GM19328 (cell line): ENCODE data around the gene GPT2.
A peak's percentile ranks its signal among the peaks of the same experiment; 100 is the strongest.
"Not testable (repeated sequence)": the region's sequence is repeated elsewhere in the genome, so short reads cannot be mapped to it uniquely, and the experiment has no call there.

Experiments
- ATAC-seq: cut with Tn5 transposase; IDR thresholded peaks from one replicate; pipeline ENCODE4 v1.9.1; 2021; ENCODE audit warnings: mild to moderate bottlenecking, moderate library complexity; ENCODE audit not compliant: unreplicated experiment

GPT2 gene

DNA sequence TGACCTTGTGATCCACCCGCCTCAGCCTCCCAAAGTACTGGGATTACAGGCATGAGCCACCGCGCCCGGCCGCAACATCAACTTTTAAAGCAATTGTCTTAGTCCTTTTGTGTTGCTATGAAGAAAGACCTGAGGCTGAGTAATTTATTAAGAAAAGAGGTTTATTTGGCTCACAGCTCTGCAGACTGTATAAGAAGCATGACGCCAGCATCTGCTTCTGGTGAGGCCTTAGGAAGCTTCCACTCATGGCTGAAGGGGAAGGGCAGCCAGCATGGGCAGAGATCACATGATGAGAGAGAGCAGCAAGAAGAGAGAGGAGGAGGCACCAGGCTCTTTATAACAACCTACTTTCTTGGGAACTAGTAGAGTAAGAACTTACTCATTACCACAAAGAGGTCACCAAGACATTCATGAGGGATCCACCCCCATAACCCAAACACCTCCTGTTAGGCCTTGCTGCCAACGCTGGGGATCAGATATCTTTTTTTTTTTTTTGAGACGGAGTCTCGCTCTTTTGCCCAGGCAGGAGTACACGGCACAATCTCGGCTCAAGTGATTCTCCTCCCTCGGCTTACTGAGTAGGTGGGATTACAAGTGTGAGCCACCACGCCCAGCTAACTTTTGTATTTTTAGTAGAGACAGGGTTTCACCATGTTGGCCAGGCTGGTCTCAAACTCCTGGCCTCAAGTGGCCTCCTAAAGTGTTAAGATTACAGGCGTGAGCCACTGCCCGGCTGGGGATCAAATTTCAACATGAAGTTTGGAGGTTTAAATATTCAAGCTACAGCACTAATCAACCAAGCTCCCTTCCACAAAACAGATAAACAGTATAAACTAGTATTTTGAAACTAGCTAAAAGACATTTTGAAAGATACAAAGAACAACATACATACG lies 21.4 kb upstream of the GPT2 start:
- no peak for ATAC-seq

DNA sequence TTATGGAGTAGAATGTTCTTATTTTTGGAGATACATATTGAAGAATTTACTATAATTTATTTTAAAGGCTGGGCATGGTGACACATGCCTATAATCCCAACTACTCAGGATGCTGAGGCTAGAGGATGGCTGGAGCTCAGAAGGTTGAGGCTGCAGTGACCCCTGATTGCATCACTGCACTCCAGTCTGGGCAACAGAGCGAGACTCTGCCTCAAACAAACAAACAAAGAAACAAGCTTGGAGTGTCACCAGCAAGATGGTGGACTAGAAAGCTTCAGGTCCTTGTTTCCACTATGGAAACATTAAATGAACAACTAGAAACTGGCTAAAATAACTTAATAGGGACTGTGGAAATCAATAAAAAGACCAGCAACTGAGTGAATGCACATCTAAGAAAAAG lies 17.9 kb upstream of the GPT2 start:
- no peak for ATAC-seq

DNA sequence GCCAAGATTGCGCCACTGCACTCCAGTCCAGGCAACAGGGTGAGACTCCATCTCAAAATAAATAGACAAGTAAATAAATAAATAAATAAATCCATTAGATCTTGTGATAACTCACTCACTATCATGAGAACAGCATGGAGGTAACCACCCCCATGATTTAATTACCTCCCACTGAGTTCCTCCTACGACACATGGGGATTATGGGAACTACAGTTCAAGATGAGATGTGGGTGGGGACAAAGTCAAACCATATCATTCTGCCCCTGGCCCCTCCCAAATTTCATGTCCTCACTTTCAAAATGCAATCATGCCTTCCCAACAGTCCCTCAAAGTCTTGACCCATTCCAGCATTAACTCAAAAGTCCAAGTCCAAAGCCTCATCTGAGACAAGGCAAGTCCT lies 16.7 kb upstream of the GPT2 start:
- ATAC-seq, result not testable (repeated sequence)

DNA sequence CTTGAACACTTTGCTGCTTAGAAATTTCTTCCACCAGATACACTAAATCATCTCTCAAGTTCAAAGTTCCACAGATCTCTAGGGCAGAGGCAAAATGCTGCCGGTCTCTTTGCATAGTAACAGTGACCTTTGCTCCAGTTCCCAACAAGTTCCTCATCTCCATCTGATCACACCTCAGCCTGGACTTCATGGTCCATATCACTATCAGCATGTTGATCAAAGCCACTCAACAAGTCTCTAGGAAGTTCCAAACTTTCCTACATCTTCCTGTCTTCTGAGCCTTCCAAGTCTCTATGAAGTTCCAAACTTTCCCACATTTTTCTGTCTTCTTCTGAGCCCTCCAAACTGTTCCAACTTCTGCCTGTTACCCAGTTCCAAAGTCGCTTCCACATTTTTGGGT lies 15.3 kb upstream of the GPT2 start:
- ATAC-seq, result not testable (repeated sequence)

DNA sequence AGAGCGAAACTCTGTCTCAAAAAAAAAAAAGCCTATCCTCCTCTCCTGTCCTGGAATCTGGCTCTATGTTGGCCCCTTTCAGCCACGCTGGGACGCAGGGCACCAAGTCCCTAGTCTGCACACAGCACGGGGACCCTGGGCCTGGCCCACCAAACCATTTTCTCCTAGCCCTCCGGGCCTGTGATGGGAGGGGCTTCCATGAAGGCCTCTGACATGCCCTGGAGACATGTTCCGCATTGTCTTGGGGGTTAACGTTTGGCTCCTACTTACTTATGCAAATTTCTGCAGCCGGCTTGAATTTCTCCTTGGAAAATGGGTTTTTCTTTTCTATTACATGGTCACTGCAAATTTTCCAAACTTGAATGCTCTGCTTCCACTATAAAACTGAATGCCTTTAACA lies 12.6 kb upstream of the GPT2 start:
- no peak for ATAC-seq

DNA sequence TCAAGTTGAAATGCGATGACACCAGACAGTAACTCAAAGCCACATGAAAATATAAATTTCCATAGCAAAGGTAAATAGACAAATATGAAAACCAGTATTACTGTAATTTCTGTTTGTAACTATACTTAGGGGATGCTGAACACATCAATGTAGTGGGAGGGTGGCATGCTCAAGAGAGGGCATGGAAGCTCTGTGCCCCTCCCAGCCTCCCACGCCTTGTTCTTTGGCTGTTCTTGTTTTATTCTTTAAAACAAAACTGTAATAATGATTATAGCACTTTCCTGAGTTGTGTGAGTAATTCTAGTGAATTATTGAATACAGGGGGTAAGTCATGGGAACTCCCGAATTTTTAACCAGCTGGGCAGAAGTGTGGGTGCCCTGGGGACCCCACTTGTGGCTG lies 11.0 kb upstream of the GPT2 start:
- no peak for ATAC-seq

DNA sequence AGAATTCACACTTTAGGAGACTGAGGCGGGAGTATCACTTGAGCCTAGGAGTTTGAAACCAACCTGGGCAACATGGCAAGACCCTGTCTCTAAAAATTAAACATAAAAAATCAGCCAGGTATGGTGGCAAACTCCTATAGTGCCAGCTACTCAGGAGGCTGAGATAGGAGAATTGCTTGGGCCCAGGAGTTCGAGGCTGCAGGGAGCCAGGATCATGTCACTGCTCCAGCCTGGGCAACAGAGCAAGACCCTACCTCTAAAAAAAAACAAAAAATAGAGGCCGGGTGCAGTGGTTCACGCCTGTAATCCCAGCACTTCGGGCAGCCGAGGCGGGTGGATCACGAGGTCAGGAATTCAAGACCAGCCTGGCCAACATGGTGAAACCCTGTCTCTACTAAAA lies 8.9 kb upstream of the GPT2 start:
- ATAC-seq, result no peak

DNA sequence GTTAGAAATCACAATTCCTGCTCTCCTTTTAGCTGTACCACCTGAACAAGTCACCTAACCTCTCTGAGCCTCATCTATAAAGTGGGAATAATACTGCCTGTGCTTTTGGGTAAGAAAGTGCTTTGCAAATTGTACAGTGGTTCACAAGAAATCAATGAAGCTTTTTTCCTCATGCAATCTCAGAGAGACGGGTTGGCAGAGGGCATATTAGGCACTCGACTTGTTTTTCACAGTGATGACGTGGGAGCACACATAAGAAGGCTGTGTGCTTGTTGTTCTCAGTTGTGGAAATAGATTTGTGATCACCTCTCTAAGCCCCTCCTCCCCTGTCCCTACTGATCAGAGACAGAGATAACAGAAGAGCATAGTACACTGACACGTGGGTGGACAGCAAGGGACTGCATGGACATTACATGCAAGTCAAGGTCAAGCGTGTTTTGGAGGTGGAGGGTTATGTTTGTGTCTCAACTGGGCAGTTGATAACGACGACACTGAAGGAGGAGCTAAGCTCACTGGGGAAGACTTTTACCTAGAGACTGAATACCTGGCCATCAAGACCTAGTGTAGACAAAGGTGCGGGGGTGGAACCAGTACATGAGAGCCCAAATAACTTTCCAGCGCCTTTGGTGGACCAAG lies 1.7 kb upstream of the GPT2 start:
- no peak for ATAC-seq

DNA sequence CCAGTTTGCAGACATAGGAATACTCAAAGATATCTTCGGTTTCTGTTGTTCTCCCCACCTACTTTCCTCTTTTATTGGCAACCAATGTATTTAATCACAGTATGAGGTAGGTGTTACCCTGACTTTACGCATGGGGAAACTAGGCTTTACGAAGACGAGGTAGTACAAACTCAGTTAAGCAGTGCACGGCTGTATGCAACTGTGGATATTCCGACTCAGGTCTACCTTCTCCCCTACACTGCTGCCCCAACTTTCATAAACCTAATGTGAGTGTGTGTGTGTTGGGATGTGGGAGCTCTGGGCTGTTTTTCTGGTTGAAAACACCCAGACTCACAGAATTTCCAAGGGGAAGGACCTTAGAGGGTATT lies 1.2 kb upstream of the GPT2 start:
- no peak for ATAC-seq

DNA sequence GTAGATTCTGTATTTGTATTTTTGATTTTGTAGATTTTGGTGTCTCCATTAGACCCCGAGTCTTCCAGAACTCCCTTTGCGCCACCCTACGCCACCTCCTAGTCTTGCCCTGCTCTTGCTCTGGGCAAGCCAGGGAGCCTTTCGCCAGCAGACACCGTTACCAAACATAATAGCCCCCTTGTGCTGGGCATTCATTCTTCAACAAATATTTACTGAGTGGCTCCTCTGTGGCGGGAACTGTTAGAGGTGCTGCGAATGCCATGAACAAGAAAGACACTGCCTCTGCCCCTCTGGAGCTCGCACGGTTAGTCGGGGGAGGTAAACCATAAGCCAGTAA lies 841 bp upstream of the GPT2 start:
- ATAC-seq, result no peak

DNA sequence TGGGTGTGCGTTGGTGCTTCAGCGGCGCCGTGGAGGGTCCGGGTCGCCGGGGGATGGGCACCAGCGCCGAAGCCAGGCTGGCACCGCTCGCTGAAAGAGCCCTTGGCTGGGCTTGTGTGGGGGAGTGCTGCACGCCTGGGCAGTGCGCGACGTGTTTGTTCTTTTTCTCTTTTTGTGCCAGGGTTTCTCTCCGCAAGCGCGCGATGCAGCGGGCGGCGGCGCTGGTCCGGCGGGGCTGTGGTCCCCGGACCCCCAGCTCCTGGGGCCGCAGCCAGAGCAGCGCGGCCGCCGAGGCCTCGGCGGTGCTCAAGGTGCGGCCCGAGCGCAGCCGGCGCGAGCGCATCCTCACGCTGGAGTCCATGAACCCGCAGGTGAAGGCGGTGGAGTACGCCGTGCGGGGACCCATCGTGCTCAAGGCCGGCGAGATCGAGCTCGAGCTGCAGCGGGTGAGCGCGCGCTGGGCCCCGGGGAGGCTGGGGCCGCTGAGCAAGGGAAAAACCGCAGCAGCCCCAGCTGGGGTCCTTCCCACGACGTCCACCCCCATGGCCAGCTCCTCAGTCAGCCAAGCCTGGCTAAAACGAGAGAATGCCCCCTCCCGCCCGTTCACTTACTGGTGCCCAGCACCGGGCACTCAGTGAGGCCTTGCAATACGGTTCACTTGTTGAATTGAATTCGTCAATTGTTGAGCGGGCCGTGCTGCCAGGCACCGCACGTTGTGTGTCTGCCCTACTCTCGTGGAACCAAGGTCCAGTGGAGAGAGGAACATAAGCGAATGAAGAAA lies 541 bp downstream of the GPT2 start:
- ATAC-seq, result peak; percentile 21

DNA sequence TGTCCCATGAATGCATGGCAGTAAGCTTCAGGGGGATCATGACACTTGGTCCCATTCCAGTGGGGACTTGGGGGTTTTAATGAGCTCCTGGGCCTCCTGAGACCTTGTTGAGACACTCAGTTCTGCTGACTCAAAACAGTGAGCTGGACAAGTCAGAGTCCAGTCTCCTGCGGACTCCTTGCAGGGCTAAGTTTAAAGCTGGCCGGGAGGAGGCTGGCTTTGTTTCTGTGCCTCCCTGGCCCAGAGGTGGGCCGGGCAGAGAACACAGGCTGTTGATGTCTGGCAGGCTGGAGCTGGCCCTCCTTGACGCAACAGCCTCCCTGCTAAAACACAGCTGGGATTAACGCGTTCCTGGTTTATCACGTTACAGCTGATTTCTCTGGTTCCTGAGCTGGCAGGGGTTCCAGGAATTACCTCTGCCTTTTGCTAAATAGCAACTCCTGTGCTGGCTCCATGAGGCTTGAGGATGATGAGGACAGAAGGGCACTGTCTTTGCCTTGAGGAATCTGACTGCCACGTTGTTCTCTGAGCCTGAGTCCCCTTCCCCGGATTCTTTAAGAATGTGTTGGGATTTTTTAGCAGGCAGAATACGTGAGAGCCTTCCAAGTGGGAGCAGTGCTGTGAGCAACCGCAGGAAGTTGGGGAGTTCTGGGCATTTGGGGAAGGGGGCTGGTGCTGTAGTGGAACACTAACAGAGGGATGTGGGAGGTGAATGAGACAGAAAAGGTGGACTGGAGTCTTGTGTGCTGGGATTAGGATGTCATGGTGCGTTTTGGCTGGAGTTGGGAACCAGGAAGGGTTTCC lies 2.0 kb downstream of the GPT2 start:
- no peak for ATAC-seq

DNA sequence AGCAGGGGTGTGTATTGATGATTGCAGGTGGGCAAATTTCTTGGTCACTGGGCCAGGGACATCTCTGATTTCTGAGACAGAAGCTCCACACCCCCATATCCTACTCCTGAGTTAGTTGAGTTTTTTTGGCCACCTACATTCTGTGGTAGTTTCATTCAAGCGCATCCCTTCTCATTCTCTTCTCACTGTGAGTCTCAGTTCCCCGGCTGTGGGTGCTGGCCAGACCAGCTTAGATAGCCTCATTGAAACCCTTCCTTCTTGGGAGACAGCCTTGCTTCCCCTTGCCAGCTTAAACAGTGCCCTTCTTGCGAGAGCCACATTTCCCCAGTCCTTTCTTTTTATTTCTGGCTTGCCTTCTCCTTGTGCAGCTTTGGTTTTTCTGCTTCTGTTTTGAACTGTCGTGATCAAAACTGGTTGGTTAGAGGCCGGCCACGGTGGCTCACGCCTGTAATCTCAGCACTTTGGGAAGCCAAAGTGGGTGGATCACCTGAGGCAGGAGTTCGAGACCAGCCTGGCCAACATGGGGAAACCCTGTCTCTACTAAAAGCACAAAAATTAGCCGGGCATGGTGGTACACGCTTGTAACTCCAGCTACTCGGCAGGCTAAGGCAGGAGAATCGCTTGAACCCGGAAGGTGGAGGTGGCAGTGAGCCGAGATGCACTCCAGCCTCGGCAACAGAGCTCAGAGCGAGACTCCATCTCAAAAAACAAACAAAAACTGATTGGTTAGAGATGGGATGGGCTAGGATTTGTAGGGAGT lies 2.8 kb downstream of the GPT2 start:
- ATAC-seq, result no peak

DNA sequence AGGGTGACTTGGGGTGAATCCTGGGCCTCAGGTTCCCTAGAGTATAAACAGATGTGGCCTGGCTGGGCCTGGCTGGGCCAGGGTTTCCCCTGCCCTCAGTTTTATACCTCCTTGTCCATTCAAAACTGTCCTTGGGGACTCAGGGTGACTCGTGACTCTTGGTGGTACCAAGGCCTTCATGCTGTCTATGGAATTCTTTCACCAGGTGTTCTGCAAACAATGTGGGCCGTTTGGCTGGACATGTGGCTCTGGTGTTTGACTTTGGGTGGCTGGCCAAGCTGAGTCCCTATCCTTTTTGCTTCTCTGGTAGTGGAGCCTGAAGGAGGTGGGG lies 3.3 kb downstream of the GPT2 start:
- ATAC-seq, result no peak

DNA sequence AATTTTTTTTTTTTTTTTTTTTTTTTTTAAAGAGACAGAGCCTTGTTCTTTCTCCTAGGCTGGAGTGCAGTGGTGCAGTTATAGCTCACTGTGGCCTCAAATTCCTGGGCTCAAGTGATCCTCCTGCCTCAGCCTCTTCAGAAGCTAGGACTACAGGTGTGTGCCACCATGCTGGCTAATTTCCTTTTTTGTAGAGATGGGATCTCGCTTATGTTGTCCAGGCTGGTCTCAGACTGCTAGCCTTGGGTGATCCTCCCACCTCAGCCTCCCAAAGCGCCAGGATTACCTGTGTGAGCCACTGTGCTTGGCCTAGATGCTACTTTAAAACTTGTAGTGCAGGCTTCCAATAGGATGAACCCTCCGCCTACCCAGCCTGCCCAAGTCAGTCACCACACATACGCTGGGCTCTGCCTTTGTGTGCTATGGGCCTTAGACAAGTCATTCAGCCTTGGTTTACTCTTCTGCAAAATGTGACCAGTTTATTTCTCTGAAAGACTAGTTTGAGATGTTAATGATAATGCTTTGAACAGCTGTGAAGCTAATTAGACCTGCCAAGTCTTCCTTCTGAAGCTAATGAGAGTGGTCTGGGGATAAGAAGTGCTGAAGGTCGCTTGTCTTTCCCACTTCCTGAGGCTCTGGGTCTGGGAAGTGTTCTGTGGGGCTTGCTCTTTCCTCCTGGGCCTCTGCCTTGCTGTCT lies 5.2 kb downstream of the GPT2 start:
- no peak for ATAC-seq

DNA sequence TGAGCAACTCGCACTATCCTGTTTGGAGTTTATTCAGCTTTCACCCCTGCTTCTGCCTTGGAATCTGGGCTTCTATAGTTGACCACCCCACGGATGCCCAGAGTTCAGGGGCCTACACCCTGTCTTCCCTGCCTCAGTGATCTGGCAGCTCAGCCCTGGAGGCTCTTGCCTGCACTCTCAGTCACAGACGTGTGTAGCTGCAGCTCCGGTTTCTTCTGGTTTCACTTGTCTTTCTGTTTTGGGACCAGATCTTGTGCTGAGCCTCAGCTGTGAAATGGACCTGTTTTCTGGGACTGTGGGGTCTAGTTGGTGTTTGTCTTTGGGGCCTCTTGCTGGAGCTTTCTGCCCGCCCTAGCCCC lies 5.8 kb downstream of the GPT2 start:
- peak; percentile 65 for ATAC-seq

DNA sequence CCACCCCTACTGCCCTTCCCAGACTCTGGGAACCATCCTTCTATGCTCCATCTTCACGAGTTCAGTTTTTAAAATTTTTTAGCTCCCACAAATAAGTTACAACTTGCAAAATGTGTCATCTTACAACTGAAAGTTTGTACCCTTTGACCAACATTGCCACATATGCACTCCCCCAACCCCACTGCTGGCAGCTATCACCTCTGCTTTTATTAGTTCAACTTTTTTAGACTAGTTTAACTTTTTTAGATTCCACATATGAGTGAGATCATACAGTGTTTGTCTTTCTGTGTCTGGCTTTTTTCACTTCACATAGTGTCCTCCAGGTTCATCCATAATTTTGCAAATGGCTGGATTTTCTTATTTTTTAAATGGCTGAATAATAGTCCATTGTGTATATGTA lies 7.7 kb downstream of the GPT2 start:
- ATAC-seq, result no peak

DNA sequence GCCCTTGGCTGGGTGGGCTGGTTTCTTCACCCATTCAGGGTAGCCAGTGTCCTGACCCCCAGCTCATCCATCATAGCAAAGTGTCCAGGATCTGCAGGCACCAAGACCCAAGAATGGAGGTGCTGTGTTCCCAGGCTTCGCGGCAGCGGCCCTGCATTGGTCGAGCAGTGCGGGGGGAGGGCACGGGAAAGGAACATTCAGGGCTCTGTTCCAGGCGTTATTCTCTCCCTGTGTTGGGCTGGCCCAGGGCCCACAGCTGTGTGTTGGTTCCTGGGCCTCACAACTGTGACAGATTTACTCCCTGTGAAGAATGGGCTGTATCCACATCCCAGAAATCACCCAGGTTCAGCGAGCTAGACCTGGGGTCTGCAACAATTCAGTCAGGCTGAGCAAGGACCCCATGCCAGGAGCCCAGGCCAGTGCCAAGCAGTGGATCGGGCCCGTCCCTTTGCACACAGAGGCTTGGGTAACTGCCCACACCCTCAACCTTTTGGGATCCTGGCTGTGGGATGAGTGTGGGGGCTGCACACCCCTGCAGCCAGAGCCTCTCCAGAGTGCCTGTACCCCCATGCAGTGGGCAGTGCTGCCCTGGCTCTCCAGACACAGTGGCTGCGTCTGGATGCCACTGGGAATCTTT lies 10.0 kb downstream of the GPT2 start:
- ATAC-seq, result no peak
